ENCODE results near the gene STMN1. TPM values are rescaled to one million over a fixed set of nuclear protein-coding genes. Genes with fewer than 3 reads are reported as not detected.

Gene STMN1
- total and polyA plus RNA-seq, 9 of the 15 experiments (the other 6 are each of a cell fraction or from before 2014, with no cell fraction given) = 269 to 2,153 (median 595) TPM

DNA sequence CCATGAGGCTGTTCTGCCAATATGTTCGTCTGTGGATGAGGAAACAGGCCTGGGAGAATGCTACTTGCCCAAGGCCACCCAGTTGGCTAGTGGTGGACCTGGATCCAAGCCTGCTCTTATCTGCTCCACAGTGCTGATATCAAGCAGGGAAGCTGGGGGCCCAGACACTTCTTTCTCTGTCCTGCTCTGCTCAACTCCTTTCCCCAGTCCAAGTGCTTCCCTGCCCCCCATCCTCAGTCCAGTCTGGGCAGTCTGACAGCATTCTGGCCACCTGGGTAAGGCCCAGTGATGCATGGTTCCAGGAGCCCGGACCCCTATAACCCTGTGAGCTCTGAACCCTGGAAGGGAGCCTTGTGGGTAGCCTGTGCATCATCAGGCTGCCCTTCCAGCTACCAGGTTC lies 26.5 kb downstream of the STMN1 start:
- no peaks in the 10 kb centered on the region for H4K20me1 ChIP-seq (replicated peaks; ENCODE audit: control insufficient read depth, insufficient read depth, low read length)
- FAIRE-seq = no peak
- H3K9me1 ChIP-seq (ENCODE audit: control insufficient read depth, insufficient read depth, low read length) = no peaks in the 10 kb centered on the region
- 24% methylated on average over 2 of the region's 2 CpGs for WGBS (ENCODE audit: insufficient coverage, low coverage, missing lambda C conversion rate)
- peak overlapping the region; percentile 7 to 70; a peak in 1 of 4 replicates for H3K9ac ChIP-seq (ENCODE audit: insufficient read depth in 1 of 2, low read depth in 2 of 2, low read length in 2 of 2)
- H3K27ac ChIP-seq (ENCODE audit: extremely low read depth, low read depth, low read length) = no peak overlapping the region
- ATAC-seq = peak; percentile 25; the same call in 2 of the 3 replicates
- no peak overlapping the region for H3K4me3 ChIP-seq
- intact Hi-C loops (cut with micrococcal nuclease) (no loop called here), in situ Hi-C loops (cut with MboI) (no loop called here)
- peaks cover 24 to 40% of the 10 kb centered on the region in 2 experiments for H3K4me1 ChIP-seq (replicated peaks in 1 of 2; ENCODE audit: control insufficient read depth in 2 of 2, insufficient read depth in 2 of 2, low read length in 2 of 2)
- ChIA-PET POLR2A (interaction anchor here (0.7 to 2.7 kb wide), 15 partner anchors 9 to 1957 kb away, joined by 3 to 24 read pairs (median 4); partner anchors contain the start of gene DHDDS), CTCF (ENCODE audit: low intra/inter-chr PET ratio) (no interaction called here)
- peak overlapping the region; percentile 36; the same call in 1 of the 2 replicates for H2AFZ ChIP-seq (ENCODE audit: low read depth, low read length)
- peak in 2 of 4 experiments; percentile 52 to 66 for DNase-seq (ENCODE audit: extremely low read depth in 1 of 4, low spot score in 3 of 4)
- H3K4me2 ChIP-seq (ENCODE audit: insufficient read depth, low read length) = peak overlapping the region; percentile 25; the same call in 1 of the 2 replicates
- H3K27me3 ChIP-seq (ENCODE audit: control insufficient read depth in 2 of 2, insufficient read depth in 2 of 2, low read length in 2 of 2) = no peaks in the 10 kb centered on the region
- H3K9me3 ChIP-seq (replicated peaks; ENCODE audit: control insufficient read depth, insufficient read depth, low read depth, low read length) = no peaks in the 10 kb centered on the region
- no peaks in the 10 kb centered on the region for H3K36me3 ChIP-seq (ENCODE audit: control insufficient read depth, insufficient read depth, low read length)
- peaks cover 4% of the 10 kb centered on the region; the same call in 2 of the 3 replicates for H3K79me2 ChIP-seq (ENCODE audit: control insufficient read depth, insufficient read depth, low read length)
- BruUV-seq (replicated peaks) = no TSS peak
- TF ChIP-seq NELFE (IDR thresholded peaks at IDR 0.05; ENCODE audit: insufficient read depth, insufficient read length) (no peak), FOS (IDR thresholded peaks at IDR 0.05; ENCODE audit: extremely low read depth, insufficient read length) (no peak), KDM5B (IDR thresholded peaks at IDR 0.05; ENCODE audit: insufficient replicate concordance, low read depth, low read length) (no peak), ZNF696 (CRISPR knock-in tag; conservative IDR thresholded peaks at IDR 0.05) (no peak), MAFK (IDR thresholded peaks at IDR 0.05; ENCODE audit: low read length) (no peak), ZNF140 (CRISPR knock-in tag; IDR thresholded peaks at IDR 0.05) (no peak), SMC3 (conservative IDR thresholded peaks at IDR 0.05; ENCODE audit: insufficient read depth, low read depth, low read length) (no peak), ILK (tag; IDR thresholded peaks at IDR 0.05; ENCODE audit: borderline replicate concordance, low read depth) (no peak)
- TF ChIP-seq, protein P1, sequence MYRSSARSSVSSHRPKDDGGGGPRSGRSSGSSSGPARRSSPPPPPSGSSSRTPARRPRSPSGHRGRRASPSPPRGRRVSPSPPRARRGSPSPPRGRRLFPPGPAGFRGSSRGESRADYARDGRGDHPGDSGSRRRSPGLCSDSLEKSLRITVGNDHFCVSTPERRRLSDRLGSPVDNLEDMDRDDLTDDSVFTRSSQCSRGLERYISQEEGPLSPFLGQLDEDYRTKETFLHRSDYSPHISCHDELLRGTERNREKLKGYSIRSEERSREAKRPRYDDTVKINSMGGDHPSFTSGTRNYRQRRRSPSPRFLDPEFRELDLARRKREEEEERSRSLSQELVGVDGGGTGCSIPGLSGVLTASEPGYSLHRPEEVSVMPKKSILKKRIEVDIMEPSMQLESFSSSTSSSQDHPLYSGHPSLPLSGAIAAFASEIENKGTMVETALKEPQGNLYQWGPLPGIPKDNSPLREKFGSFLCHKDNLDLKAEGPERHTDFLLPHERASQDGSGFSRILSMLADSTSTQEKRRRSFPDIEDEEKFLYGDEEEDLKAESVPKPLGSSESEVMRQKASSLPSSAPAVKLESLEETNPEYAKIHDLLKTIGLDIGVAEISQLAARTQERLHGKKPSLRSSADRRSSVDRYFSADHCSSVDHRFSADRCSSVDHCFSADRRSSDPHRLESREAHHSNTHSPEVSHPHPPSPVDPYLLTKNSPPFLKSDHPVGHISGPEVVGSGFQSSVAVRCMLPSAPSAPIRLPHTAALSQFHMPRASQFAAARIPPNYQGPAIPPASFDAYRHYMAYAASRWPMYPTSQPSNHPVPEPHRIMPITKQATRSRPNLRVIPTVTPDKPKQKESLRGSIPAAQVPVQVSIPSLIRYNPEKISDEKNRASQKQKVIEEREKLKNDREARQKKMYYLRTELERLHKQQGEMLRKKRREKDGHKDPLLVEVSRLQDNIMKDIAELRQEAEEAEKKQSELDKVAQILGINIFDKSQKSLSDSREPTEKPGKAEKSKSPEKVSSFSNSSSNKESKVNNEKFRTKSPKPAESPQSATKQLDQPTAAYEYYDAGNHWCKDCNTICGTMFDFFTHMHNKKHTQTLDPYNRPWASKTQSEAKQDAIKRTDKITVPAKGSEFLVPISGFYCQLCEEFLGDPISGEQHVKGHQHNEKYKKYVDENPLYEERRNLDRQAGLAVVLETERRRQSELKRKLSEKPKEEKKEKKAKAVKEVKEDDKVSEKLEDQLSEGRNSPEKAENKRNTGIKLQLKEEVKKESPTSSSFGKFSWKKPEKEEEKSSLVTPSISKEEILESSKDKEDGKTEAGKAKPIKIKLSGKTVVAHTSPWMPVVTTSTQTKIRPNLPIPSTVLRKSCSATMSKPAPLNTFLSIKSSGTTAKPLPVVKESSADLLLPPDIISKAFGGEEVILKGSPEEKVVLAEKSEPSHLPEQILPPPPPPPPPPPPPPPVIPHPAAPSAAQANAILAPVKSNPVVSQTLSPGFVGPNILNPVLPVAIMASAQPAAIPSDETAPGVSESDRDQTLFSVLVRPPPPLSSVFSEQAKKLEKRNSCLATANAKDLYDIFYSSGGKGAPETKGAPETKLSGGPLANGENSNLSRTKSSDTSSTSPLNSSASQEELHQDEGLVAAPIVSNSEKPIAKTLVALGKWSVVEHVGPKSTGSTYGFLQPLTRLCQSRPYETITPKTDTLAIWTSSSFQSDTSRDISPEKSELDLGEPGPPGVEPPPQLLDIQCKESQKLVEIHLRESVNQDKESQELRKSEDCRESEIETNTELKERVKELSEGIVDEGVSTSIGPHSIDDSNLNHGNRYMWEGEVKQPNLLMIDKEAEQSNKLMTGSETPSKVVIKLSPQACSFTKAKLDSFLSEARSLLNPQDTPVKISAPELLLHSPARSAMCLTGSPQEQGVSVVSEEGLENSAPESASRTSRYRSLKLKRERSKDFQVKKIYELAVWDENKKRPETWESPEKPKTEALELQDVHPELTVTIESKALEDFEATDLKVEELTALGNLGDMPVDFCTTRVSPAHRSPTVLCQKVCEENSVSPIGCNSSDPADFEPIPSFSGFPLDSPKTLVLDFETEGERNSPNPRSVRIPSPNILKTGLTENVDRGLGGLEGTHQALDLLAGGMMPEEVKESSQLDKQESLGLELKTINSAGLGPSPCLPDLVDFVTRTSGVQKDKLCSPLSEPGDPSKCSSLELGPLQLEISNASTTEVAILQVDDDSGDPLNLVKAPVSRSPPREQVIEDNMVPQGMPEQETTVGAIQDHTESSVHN (IDR thresholded peaks at IDR 0.05; ENCODE audit: borderline replicate concordance in 1 of 2, low read depth in 1 of 2) = no peak
- TF ChIP-seq, protein P2, sequence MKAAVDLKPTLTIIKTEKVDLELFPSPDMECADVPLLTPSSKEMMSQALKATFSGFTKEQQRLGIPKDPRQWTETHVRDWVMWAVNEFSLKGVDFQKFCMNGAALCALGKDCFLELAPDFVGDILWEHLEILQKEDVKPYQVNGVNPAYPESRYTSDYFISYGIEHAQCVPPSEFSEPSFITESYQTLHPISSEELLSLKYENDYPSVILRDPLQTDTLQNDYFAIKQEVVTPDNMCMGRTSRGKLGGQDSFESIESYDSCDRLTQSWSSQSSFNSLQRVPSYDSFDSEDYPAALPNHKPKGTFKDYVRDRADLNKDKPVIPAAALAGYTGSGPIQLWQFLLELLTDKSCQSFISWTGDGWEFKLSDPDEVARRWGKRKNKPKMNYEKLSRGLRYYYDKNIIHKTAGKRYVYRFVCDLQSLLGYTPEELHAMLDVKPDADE (conservative IDR thresholded peaks at IDR 0.05; ENCODE audit: control insufficient read depth, low read depth, low read length) = 0 out of 2 replicates have a peak, but pooled peaks have one; percentile 27
- TF ChIP-seq, protein P3, sequence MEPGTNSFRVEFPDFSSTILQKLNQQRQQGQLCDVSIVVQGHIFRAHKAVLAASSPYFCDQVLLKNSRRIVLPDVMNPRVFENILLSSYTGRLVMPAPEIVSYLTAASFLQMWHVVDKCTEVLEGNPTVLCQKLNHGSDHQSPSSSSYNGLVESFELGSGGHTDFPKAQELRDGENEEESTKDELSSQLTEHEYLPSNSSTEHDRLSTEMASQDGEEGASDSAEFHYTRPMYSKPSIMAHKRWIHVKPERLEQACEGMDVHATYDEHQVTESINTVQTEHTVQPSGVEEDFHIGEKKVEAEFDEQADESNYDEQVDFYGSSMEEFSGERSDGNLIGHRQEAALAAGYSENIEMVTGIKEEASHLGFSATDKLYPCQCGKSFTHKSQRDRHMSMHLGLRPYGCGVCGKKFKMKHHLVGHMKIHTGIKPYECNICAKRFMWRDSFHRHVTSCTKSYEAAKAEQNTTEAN (CRISPR knock-in tag; IDR thresholded peaks at IDR 0.05) = peak; percentile 37; the same call in 1 of the 2 replicates
